Panc1 (cell line): ENCODE measurements around the gene TGFB1I1.

ENCODE experiments used
- CTCF ChIP-seq: fragments of 450-650 bp; IDR thresholded peaks from 2 replicates; pipeline ENCODE4 v1.5.1; 2017; ENCODE audit warnings: mild to moderate bottlenecking
- POLR2AphosphoS5 ChIP-seq: IDR thresholded peaks from 2 replicates; pipeline ENCODE4 v1.6.1; 2012; ENCODE audit warnings: mild to moderate bottlenecking, low read depth, low read length, moderate library complexity
- TCF7L2 ChIP-seq: IDR thresholded peaks from 2 replicates; pipeline ENCODE4 v1.6.1; 2011; ENCODE audit warnings: mild to moderate bottlenecking, low read depth, low read length, inconsistent platforms
- TF ChIP-seq, protein P1 (sequence below), 2 experiments: IDR thresholded peaks; 2 replicates each; pipeline ENCODE4 v1.6.1; 2011 to 2012; ENCODE audit warnings: low read depth in 2 of 2, control low read depth in 1 of 2, low read length in 1 of 2, mild to moderate bottlenecking in 1 of 2, moderate library complexity in 1 of 2; ENCODE audit not compliant: insufficient read depth in 1 of 2

GRCh38 chr16:31476303-31477219, 4.6 kb downstream of the TGFB1I1 start:
- TF ChIP-seq CTCF: no peak
- TF ChIP-seq, protein P1, sequence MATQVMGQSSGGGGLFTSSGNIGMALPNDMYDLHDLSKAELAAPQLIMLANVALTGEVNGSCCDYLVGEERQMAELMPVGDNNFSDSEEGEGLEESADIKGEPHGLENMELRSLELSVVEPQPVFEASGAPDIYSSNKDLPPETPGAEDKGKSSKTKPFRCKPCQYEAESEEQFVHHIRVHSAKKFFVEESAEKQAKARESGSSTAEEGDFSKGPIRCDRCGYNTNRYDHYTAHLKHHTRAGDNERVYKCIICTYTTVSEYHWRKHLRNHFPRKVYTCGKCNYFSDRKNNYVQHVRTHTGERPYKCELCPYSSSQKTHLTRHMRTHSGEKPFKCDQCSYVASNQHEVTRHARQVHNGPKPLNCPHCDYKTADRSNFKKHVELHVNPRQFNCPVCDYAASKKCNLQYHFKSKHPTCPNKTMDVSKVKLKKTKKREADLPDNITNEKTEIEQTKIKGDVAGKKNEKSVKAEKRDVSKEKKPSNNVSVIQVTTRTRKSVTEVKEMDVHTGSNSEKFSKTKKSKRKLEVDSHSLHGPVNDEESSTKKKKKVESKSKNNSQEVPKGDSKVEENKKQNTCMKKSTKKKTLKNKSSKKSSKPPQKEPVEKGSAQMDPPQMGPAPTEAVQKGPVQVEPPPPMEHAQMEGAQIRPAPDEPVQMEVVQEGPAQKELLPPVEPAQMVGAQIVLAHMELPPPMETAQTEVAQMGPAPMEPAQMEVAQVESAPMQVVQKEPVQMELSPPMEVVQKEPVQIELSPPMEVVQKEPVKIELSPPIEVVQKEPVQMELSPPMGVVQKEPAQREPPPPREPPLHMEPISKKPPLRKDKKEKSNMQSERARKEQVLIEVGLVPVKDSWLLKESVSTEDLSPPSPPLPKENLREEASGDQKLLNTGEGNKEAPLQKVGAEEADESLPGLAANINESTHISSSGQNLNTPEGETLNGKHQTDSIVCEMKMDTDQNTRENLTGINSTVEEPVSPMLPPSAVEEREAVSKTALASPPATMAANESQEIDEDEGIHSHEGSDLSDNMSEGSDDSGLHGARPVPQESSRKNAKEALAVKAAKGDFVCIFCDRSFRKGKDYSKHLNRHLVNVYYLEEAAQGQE (IDR thresholded peaks at IDR 0.05; ENCODE audit: insufficient read depth in 1 of 2, low read depth in 2 of 2, low read length in 1 of 2): no peak
- TF ChIP-seq POLR2AphosphoS5: peak; percentile 36; the same call in 1 of the 2 replicates
- no peak for TF ChIP-seq TCF7L2
